K562 (cell line): ENCODE measurements around the gene DCST1. TPM values are rescaled to one million over a fixed set of nuclear protein-coding genes. Genes with fewer than 3 reads are reported as not detected.

Experiments
- ATF2 ChIP-seq: sonication (generic); formaldehyde crosslinking; IDR thresholded peaks from 2 replicates; pipeline ENCODE4 v1.8.1; 2022; ENCODE audit warnings: missing genetic modification reagents
- BRD4 ChIP-seq: fragments of 200-600 bp; sonication (generic); IDR thresholded peaks from 2 replicates; pipeline ENCODE4 v1.6.1; 2017; ENCODE audit warnings: inconsistent platforms
- CTCF ChIP-seq, 3 experiments: IDR thresholded peaks in 2 of 3; conservative IDR thresholded peaks in 1 of 3; 2 replicates each; pipeline ENCODE4 v1.5.1; 2011 to 2012; ENCODE audit warnings: low read length in 3 of 3, mild to moderate bottlenecking in 3 of 3, control low read depth in 2 of 3, improper control_type of control experiment in 1 of 3, inconsistent platforms in 1 of 3, low read depth in 1 of 3, mixed read lengths in 1 of 3, moderate library complexity in 1 of 3; ENCODE audit not compliant: insufficient read depth in 2 of 3
- EGR1 ChIP-seq: fragments of 450-650 bp; conservative IDR thresholded peaks from 2 replicates; pipeline ENCODE4 v1.6.1; 2017; ENCODE audit warnings: mild to moderate bottlenecking
- ILK ChIP-seq: fragments of 450-650 bp; IDR thresholded peaks from 2 replicates; pipeline ENCODE4 v1.6.1; 2016; ENCODE audit warnings: missing genetic modification characterization, low read depth, mild to moderate bottlenecking, missing compliant biosample characterization, moderate library complexity, borderline replicate concordance
- LARP7 ChIP-seq: fragments of 450-650 bp; IDR thresholded peaks from 2 replicates; pipeline ENCODE4 v1.6.1; 2016
- MCM3 ChIP-seq: fragments of 450-650 bp; IDR thresholded peaks from 2 replicates; pipeline ENCODE4 v1.6.1; 2016
- NELFE ChIP-seq: IDR thresholded peaks from 2 replicates; pipeline ENCODE4 v1.6.1; 2011; ENCODE audit warnings: mild to moderate bottlenecking; ENCODE audit not compliant: insufficient read depth, insufficient read length
- PURB ChIP-seq: sonication (generic); formaldehyde crosslinking; IDR thresholded peaks from 2 replicates; pipeline ENCODE4 v1.9.0; 2021; ENCODE audit warnings: low read depth, mild to moderate bottlenecking, missing genetic modification reagents
- RBM14 ChIP-seq: fragments of 200-400 bp; formaldehyde crosslinking; IDR thresholded peaks from 2 replicates; pipeline ENCODE4 v1.6.1; 2018; ENCODE audit warnings: low read depth, mild to moderate bottlenecking, low read length, moderate library complexity, borderline replicate concordance; ENCODE audit not compliant: insufficient read depth
- RBM22 ChIP-seq: fragments of 200-400 bp; formaldehyde crosslinking; IDR thresholded peaks from 2 replicates; pipeline ENCODE4 v1.6.1; 2018; ENCODE audit warnings: low read length, low read depth; ENCODE audit not compliant: poor library complexity, severe bottlenecking
- RBM39 ChIP-seq: fragments of 200-400 bp; formaldehyde crosslinking; optimal IDR thresholded peaks from 2 replicates; pipeline ENCODE3; 2018; ENCODE audit warnings: low read depth, low read length
- RFX7 ChIP-seq: fragments of 250-450 bp; sonication (Bioruptor Pico); IDR thresholded peaks from 2 replicates; pipeline ENCODE4 v1.5.1; 2021; ENCODE audit warnings: mild to moderate bottlenecking
- SRSF9 ChIP-seq: fragments of 200-400 bp; formaldehyde crosslinking; IDR thresholded peaks from 2 replicates; pipeline ENCODE4 v1.6.1; 2017; ENCODE audit warnings: low read depth, low read length, borderline replicate concordance
- STAT5A ChIP-seq: IDR thresholded peaks from 2 replicates; pipeline ENCODE4 v1.6.1; 2012; ENCODE audit warnings: low read length, inconsistent platforms, borderline replicate concordance
- TCF7 ChIP-seq: sonication (generic); IDR thresholded peaks from 2 replicates; pipeline ENCODE4 v1.6.1; 2016; ENCODE audit warnings: antibody characterized with exemption, borderline replicate concordance
- THAP7 ChIP-seq: fragments of 250-450 bp; sonication (Bioruptor Pico); IDR thresholded peaks from 2 replicates; pipeline ENCODE4 v1.5.0; 2021
- TSC22D4 ChIP-seq: fragments of 450-650 bp; IDR thresholded peaks from 2 replicates; pipeline ENCODE4 v1.6.1; 2016; ENCODE audit warnings: missing genetic modification characterization, missing biosample characterization, control low read depth
- ZBTB17 ChIP-seq: fragments of 450-650 bp; formaldehyde crosslinking; IDR thresholded peaks from 2 replicates; pipeline ENCODE4 v1.4.0; 2020; ENCODE audit warnings: mild to moderate bottlenecking
- ZNF124 ChIP-seq: sonication (generic); formaldehyde crosslinking; IDR thresholded peaks from 2 replicates; pipeline ENCODE4 v1.8.1; 2022; ENCODE audit warnings: missing genetic modification reagents
- ZNF518B ChIP-seq: fragments of 250-450 bp; sonication (Bioruptor Pico); IDR thresholded peaks from 2 replicates; pipeline ENCODE4 v1.5.0; 2021; ENCODE audit warnings: mild to moderate bottlenecking, moderate library complexity
- polyA plus RNA-seq, 8 experiments: library from polyadenylated mRNA; depleted of rRNA in 4 of 8; stranded (reverse) in 5 of 8; unstranded in 3 of 8; fragments of >200 nt; fragmentation: Nextera tagmentation in 2 of 8; fragmentation: Illumina TruSeq in 1 of 8; extraction: Ambion mirVana in 2 of 8; extraction: Trizol in 1 of 8; gene quantifications; 2 replicates each; pipeline versions ENCODE4 v1.2.1 to v1.2.3, GENCODE V29; 2011 to 2014; ENCODE audit warnings: inconsistent platforms in 1 of 8, missing spikeins in 1 of 8
- total RNA-seq, 7 experiments: library from RNA; depleted of rRNA in 6 of 7; stranded (reverse); fragments of >200 nt in 6 of 7; fragmentation: Illumina TruSeq in 2 of 7; extraction: Trizol in 2 of 7; gene quantifications; 2 replicates each; pipeline versions ENCODE4 v1.2.1 to v1.2.3, GENCODE V29; 2011 to 2021; ENCODE audit warnings: low replicate concordance in 1 of 7

DCST1 gene
- total and polyA plus RNA-seq, 9 of the 15 experiments (the other 6 are each of a cell fraction or from before 2014, with no cell fraction given) = not detected

- TF ChIP-seq SRSF9 = no peak
- TF ChIP-seq THAP7 (CRISPR knock-in tag) = no peak
- no peak for TF ChIP-seq RFX7
- no peak for TF ChIP-seq TSC22D4 (tag)
- TF ChIP-seq ATF2 (CRISPR knock-in tag) = no peak
- no peak for TF ChIP-seq BRD4
- TF ChIP-seq ZBTB17 (CRISPR knock-in tag) = peak; percentile 79
- no peak for TF ChIP-seq MCM3
- TF ChIP-seq PURB (CRISPR knock-in tag) = no peak
- no peak for TF ChIP-seq NELFE
- TF ChIP-seq CTCF (IDR thresholded peaks at IDR 0.05 in 2 of 3, conservative IDR thresholded peaks at IDR 0.05 in 1 of 3; ENCODE audit: insufficient read depth in 2 of 3, low read depth in 1 of 3, low read length in 3 of 3) = peak; percentile 100
- no peak for TF ChIP-seq ZNF124 (CRISPR knock-in tag)
- no peak for TF ChIP-seq RBM39
- peak; percentile 76; the same call in 1 of the 2 replicates for TF ChIP-seq TCF7
- peak; percentile 90; the same call in 1 of the 2 replicates for TF ChIP-seq RBM14
- TF ChIP-seq STAT5A = no peak
- no peak for TF ChIP-seq ZNF518B (CRISPR knock-in tag)
- no peak for TF ChIP-seq ILK
- peak; percentile 99 for TF ChIP-seq EGR1
- TF ChIP-seq RBM22 = peak; percentile 98
- no peak for TF ChIP-seq LARP7
These were observed 16.3 kb upstream of the DCST1 start (continued) for GRCh38 chr1:155017041-155017945.
